NT2/D1 (cell line): ENCODE results near the gene PCSK2.

Experiments used
- DNase-seq: peaks from one replicate; pipeline ENCODE4 v3.0.0-alpha.2; 2011; ENCODE audit warnings: low read depth, low spot score
- H3K27me3 ChIP-seq: 2 replicates; pipeline ENCODE4 v1.6.0; 2011; ENCODE audit warnings: mild to moderate bottlenecking; ENCODE audit not compliant: insufficient read length, insufficient read depth
- H3K36me3 ChIP-seq: 2 replicates; pipeline ENCODE4 v1.6.1; 2011; ENCODE audit warnings: mild to moderate bottlenecking, low read length, mixed read lengths; ENCODE audit not compliant: insufficient read depth, insufficient read length
- H3K4me1 ChIP-seq: 2 replicates; pipeline ENCODE4 v1.5.1; 2011; ENCODE audit not compliant: insufficient read depth, insufficient read length
- H3K4me3 ChIP-seq: 2 replicates; pipeline ENCODE4 v1.5.1; 2011; ENCODE audit warnings: low read depth; ENCODE audit not compliant: insufficient read length
- H3K9ac ChIP-seq: 2 replicates; pipeline ENCODE4 v1.6.0; 2011; ENCODE audit warnings: low read depth; ENCODE audit not compliant: insufficient read length
- H3K9me3 ChIP-seq: 2 replicates; pipeline ENCODE4 v1.5.1; 2011; ENCODE audit warnings: mild to moderate bottlenecking, low read length; ENCODE audit not compliant: insufficient read depth
- SUZ12 ChIP-seq: IDR thresholded peaks from 2 replicates; pipeline ENCODE4 v1.6.1; 2011; ENCODE audit not compliant: insufficient read length, insufficient read depth; ENCODE audit errors: extremely low read depth
- YY1 ChIP-seq: IDR thresholded peaks from 2 replicates; pipeline ENCODE4 v1.6.1; 2011; ENCODE audit not compliant: insufficient read length, insufficient read depth
- ZNF274 ChIP-seq: IDR thresholded peaks from 2 replicates; pipeline ENCODE4 v1.6.1; 2011; ENCODE audit warnings: mild to moderate bottlenecking, low read depth, low read length

Gene PCSK2

GRCh38 chr20:17530153-17530552, 303.3 kb downstream of the PCSK2 start:
- H3K9me3 ChIP-seq, result no peaks in the 10 kb centered on the region
- no peak for TF ChIP-seq SUZ12
- TF ChIP-seq ZNF274, result no peak
- no peak for TF ChIP-seq YY1
- H3K9ac ChIP-seq, result no peak overlapping the region
- no peak for DNase-seq
- no peaks in the 10 kb centered on the region for H3K4me1 ChIP-seq
- no peaks in the 10 kb centered on the region for H3K36me3 ChIP-seq
- peaks cover 9% of the 10 kb centered on the region for H3K27me3 ChIP-seq
- H3K4me3 ChIP-seq, result no peak overlapping the region

GRCh38 chr20:17530716-17531664, 304.1 kb downstream of the PCSK2 start, which contains the start of gene BFSP1:
TSS of gene BFSP1 (minus strand) at chr20:17531379. CDS start at chr20:17531329, 50 bp downstream.
- Histone ChIP-seq H3K27me3 (peaks cover 9% of the 10 kb centered on the region), H3K9me3 (no peaks in the 10 kb centered on the region), H3K9ac (peak within 1 kb of the TSS; percentile 87), H3K4me1 (no peaks in the 10 kb centered on the region), H3K36me3 (no peaks in the 10 kb centered on the region), H3K4me3 (peak within 1 kb of the TSS; percentile 55)
- no peak for TF ChIP-seq YY1
- peak; percentile 39 for DNase-seq

- Histone ChIP-seq H3K27me3 (peaks cover 9% of the 10 kb centered on the region), H3K9ac (peak overlapping the region; percentile 87), H3K9me3 (no peaks in the 10 kb centered on the region), H3K4me3 (peak overlapping the region; percentile 55), H3K36me3 (no peaks in the 10 kb centered on the region), H3K4me1 (no peaks in the 10 kb centered on the region)
- no peak for DNase-seq
- no peak for TF ChIP-seq SUZ12
- TF ChIP-seq YY1, result no peak
- no peak for TF ChIP-seq ZNF274
Observed at GRCh38 chr20:17531665-17532025, 304.8 kb downstream of the PCSK2 start.

GRCh38 chr20:17533396-17533795, 306.6 kb downstream of the PCSK2 start:
- H3K4me1 ChIP-seq, result no peaks in the 10 kb centered on the region

GRCh38 chr20:17534077-17534476, 307.2 kb downstream of the PCSK2 start:
- no peak overlapping the region for H3K9ac ChIP-seq
- TF ChIP-seq YY1, result no peak
- TF ChIP-seq SUZ12, result no peak
- no peak for TF ChIP-seq ZNF274
- no peaks in the 10 kb centered on the region for H3K9me3 ChIP-seq
- H3K27me3 ChIP-seq, result peaks cover 9% of the 10 kb centered on the region
- H3K4me3 ChIP-seq, result no peak overlapping the region
- DNase-seq, result peak; percentile 18
- no peaks in the 10 kb centered on the region for H3K36me3 ChIP-seq
- H3K4me1 ChIP-seq, result no peaks in the 10 kb centered on the region

More at GRCh38 chr20:17533396-17533795, 306.6 kb downstream of the PCSK2 start:
- H3K4me3 ChIP-seq, result no peak overlapping the region
- H3K9me3 ChIP-seq, result no peaks in the 10 kb centered on the region
- no peak for TF ChIP-seq ZNF274
- no peak for TF ChIP-seq SUZ12
- no peak for TF ChIP-seq YY1
- no peaks in the 10 kb centered on the region for H3K36me3 ChIP-seq
- H3K9ac ChIP-seq, result no peak overlapping the region
- H3K27me3 ChIP-seq, result peaks cover 9% of the 10 kb centered on the region
- DNase-seq, result peak; percentile 44
